GM21390 (cell line): Measurements from ENCODE around the gene ODAD4.
"Not testable (repeated sequence)": the region's sequence is repeated elsewhere in the genome, so short reads cannot be mapped to it uniquely, and the experiment has no call there.

Source experiments
- ATAC-seq: cut with Tn5 transposase; IDR thresholded peaks from one replicate; pipeline ENCODE4 v1.9.1; 2021; ENCODE audit not compliant: unreplicated experiment

Gene ODAD4

GRCh38 chr17:41910701-41911391 lies 19.6 kb upstream of the ODAD4 start:
- ATAC-seq: no peak

DNA sequence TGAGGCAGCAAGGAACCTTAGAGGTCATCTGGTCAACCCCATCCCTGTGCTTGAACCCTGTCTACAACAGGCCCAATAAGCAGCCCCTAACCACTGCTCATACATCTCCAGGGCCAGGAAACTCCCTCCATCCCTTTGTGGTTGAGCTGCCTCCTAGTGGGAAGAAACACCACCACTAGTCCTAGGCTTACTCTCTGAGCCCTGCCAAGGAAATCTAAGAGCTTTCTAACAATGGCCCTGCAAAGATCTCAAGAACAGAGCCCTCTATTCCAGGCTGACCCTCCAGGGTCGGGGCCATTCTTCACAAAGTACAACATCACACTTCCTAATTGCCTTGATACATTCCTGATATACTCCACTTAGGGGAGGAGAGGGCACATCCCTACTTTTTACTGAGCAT lies 17.5 kb upstream of the ODAD4 start:
- ATAC-seq: no peak

- no peak for ATAC-seq
Measured at GRCh38 chr17:41913798-41914197, 16.6 kb upstream of the ODAD4 start.

GRCh38 chr17:41914358-41914766 lies 16.1 kb upstream of the ODAD4 start:
- ATAC-seq: no peak

GRCh38 chr17:41915020-41915419 lies 15.4 kb upstream of the ODAD4 start:
- ATAC-seq: no peak

DNA sequence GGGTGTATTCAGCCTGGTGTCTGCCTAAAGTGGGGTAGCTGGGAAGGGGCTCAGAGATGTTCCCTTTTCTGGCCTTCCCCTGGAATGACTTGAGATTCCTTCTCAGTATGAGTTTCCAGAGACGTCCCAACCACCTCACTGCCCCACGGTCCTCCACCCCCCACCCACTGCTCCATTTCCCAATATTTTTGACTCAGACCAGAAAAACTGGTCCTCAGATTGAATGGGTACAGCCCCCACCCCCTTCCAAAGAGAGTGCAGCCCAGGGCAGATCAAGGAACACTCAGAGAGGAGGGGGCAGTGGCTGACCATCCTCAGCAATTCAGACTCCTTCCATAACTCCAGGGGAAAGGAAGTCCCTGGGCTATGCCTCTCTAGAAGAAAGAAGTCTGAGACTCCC lies 14.9 kb upstream of the ODAD4 start:
- ATAC-seq: no peak

DNA sequence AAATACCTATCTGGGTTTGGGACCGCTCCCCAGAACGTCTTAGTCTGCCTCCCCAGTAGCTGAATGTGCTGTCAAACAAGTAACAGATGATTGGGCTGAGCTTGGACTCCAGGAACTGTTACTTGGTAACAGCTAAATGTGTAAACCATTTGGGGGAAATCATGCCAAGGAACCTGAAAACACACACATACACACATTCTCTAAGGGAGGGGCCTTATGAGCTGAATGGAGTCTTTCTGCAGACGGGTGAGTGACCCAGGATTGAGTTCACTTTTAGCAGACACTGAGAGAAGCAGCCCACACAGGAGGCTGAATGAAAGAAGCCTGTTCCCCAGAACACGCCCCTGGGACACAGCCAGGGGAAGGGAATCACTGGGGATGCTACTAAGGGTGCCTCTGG lies 13.2 kb upstream of the ODAD4 start:
- no peak for ATAC-seq

DNA sequence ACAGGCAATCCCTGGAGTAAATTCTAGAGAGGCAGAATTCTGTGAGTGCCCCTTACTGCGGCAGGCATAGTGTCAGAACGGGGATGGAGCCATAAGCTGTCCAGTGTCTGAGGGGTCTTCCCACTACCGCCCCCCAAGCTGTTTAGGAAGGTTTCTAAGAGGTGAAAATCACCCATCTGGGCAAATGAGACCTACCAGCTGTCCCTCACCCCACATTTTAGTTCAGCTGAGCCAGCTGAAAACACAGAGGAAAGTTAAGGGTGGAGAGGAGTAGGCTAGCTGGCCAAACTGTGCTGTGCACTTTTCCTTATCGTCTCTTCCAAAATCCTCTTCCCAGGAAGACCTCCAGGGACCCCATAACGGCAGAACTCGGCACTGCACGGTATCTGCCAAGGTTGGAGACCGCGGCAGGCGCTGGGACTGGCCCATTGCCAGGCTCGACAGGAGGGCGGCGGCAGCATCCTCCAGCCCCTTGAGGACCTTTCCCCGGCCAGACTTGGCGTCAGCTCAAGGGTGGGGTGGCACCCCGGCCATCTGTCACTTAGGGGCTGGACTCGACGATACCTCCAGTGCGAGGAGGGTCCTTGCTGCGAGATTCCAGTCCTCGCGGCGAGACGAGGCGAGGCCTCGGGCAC lies 12.6 kb upstream of the ODAD4 start:
- no peak for ATAC-seq

GRCh38 chr17:41918314-41919164 lies 11.9 kb upstream of the ODAD4 start, which contains the start of gene ACLY:
Gene ACLY (minus strand): TSS chr17:41918951. CDS start chr17:41913873, 5,078 bp downstream.
- ATAC-seq: peak; percentile 87

- no peak for ATAC-seq
Measured at GRCh38 chr17:41919165-41919817, 11.1 kb upstream of the ODAD4 start.

DNA sequence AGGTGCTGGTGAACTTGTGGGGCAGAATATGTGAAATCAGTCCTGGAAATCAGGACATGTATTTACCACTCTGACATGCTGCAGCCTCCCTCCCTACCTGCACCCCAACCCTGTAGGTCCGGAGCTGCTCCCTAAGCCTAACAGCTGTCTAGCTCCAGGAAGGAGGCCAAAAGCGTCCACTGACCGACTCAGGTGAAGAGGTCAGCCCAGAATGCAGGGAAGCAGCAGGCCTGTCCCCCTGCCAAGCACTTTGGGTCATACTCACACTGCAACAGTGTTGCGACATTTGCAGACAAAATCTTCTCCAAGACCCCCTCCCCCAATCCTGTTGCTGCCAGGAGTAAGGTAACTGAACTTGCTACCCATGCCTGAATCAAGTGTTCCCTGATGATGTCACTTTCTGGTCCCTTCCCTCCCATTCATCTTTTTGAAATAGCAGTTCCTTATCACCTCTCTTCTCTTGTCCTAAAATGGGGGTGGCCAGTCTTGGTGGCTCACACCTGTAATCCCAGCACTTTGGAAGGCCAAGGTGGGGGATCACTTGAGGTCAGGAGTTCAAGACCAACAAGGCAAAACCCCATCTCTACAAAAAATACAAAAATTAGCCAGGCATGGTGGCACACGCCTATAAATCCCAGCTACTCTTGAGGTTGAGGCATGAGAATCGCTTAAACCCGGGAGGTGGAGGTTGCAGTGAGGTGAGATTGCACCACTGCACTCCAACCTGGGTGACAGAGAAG lies 10.4 kb upstream of the ODAD4 start:
- no peak for ATAC-seq

DNA sequence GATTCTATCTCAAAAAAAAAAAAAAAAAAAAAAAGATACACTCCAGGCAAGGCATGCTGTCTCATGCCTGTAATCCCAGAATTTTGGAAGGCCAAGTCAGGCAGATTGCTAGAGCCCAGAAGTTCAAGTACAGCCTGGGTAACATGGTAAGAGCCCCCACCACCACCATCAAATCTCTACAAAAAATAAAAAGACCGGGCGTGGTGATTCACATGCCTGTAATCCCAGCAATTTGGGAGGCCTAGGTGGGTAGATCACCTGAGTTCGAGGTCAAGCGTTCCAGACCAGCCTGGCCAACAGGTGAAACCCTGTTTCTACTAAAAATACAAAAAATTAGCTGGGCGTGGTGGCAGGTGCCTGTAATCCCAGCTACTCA lies 9.8 kb upstream of the ODAD4 start:
- no peak for ATAC-seq

DNA sequence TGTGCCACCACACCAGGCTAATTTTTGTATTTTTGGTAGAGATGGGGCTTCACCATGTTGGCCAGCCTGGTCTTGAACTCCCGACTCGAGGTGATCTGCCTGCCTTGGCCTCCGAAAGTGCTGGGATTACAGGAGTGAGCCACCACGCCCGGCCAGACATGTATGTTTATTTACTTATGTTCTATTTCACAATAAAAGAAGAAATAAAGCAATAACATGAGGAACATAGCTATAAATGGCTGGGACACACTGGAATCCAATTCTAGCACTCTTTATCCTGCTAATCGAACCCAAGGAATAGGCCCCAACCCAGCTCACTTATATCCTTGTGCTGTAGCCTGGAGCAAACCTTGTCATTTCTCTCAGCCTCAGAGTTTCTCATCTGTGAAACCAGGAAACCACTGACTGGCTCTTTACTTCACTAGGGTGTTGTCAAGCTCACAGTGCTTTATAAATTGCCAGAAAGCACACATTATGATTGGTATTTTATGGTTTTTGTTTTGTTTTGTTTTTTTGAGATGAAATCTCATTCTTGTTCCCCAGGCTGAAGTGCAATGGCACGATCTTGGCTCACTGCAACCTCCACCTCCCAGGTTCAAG lies 4.3 kb upstream of the ODAD4 start:
- no peak for ATAC-seq

DNA sequence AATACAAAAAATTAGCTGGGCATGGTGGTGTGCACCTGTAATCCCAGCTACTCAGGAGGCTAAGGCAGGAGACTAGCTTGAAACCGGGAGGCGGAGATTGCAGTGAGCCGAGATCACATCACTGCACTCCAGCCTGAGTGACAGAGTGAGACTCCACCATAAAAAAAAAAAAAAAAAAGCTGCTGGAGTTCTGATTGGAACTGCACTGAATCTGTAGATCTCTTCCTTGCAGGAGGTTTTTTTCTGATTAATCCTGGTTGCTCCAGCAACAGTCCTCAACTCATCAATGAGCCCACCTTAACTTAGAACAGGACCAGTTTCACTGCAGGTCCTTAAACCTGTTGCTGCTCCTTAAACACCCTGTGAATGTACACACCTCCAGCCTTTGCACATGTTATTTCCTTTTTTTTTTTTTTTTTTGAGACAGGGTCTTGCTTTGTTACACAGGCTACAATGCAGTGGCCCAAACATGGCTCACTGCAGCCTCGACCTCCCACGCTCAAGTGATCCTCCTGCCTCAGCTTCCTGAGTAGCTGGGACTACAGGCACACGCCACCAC lies 1.6 kb upstream of the ODAD4 start:
- ATAC-seq: no peak

GRCh38 chr17:41930833-41931156 lies 378 bp downstream of the ODAD4 start:
- ATAC-seq: peak; percentile 21

DNA sequence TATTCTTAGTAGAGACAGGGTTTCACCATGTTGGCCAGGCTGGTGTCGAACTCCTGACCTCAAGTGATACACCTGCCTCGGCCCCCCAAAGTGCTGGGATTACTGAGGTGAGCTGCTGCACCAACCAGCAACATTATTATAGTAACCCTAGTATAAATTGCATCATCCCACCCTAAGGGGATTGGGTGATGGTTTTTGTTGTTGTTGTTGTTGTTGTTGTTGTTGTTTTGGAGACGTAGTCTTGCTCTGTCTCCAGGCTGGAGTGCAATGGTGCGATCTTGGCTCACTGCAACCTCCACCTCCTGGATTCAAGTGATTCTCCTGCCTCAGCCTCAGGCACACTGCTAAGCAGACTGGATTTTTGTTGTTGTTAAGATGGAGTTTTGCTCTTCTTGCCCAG lies 1.3 kb downstream of the ODAD4 start:
- not testable (repeated sequence) for ATAC-seq

DNA sequence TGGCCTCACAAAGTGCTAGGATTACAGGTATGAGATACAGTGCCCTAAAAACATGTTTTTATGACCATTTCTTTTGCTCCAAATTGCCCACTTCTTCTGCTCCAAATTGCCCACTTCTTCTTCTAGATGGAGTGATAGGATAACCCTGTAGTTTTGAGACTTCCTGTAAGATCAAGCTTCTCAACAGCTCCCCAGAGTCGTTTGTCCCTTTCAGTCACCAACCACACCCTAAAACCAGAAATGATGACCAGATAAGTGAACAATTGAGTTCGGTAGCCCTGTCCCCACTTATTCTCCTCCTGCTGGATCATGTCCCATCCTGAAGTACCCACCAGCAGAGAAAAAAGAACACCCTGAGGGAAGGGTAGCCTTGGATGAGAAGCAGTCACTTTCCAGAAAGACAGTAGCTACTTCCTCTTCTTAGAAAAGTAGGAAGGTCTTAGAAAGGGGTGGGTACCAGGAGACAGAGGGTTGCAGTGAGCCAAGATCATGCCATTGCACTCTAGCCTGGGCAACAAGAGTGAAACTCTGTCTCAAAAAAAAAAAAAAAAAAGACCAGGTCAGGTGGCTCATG lies 2.5 kb downstream of the ODAD4 start:
- ATAC-seq: no peak

GRCh38 chr17:41935641-41936040 lies 5.2 kb downstream of the ODAD4 start:
- no peak for ATAC-seq

- ATAC-seq: no peak
Measured at GRCh38 chr17:41937970-41938954, 7.8 kb downstream of the ODAD4 start.
